HG03066 (cell line): ENCODE measurements around the gene MTA3.
A peak's percentile ranks its signal among the peaks of the same experiment; 100 is the strongest.

Experiments
- ATAC-seq: cut with Tn5 transposase; IDR thresholded peaks from one replicate; pipeline ENCODE4 v1.9.1; 2021; ENCODE audit warnings: low read depth; ENCODE audit not compliant: unreplicated experiment

The MTA3 gene

GRCh38 chr2:42771546-42772153 lies 203.2 kb downstream of the MTA3 start:
- no peak for ATAC-seq

- ATAC-seq: no peak
Measured at GRCh38 chr2:42775186-42775585, 206.8 kb downstream of the MTA3 start.

- ATAC-seq: no peak
Measured at GRCh38 chr2:42775810-42776209, 207.4 kb downstream of the MTA3 start.

GRCh38 chr2:42777883-42778805 lies 209.7 kb downstream of the MTA3 start:
- ATAC-seq: no peak

GRCh38 chr2:42781181-42781580 lies 212.7 kb downstream of the MTA3 start:
- ATAC-seq: no peak

GRCh38 chr2:42783511-42783910 lies 215.1 kb downstream of the MTA3 start:
- ATAC-seq: no peak

GRCh38 chr2:42784204-42784880 lies 215.9 kb downstream of the MTA3 start:
- ATAC-seq: no peak

- no peak for ATAC-seq
Measured at GRCh38 chr2:42786561-42787345, 218.3 kb downstream of the MTA3 start.

GRCh38 chr2:42787424-42787787 lies 219.0 kb downstream of the MTA3 start:
- no peak for ATAC-seq

- no peak for ATAC-seq
Measured at GRCh38 chr2:42787788-42788477, 219.5 kb downstream of the MTA3 start.

GRCh38 chr2:42788478-42788793 lies 220.0 kb downstream of the MTA3 start:
- no peak for ATAC-seq

GRCh38 chr2:42788882-42789281 lies 220.4 kb downstream of the MTA3 start:
- no peak for ATAC-seq

- ATAC-seq: no peak
Measured at GRCh38 chr2:42789751-42790150, 221.3 kb downstream of the MTA3 start.

GRCh38 chr2:42791606-42792005 lies 223.2 kb downstream of the MTA3 start:
- no peak for ATAC-seq

GRCh38 chr2:42792087-42792582 lies 223.7 kb downstream of the MTA3 start:
- ATAC-seq: peak; percentile 22

- ATAC-seq: peak; percentile 23
Measured at GRCh38 chr2:42792583-42793333, 224.3 kb downstream of the MTA3 start, which contains the start of gene HAAO. TSS of gene HAAO (minus strand) at chr2:42792583. CDS start at chr2:42792536, 47 bp downstream.

GRCh38 chr2:42793334-42794270 lies 225.2 kb downstream of the MTA3 start:
- ATAC-seq: no peak
